Measurements from ENCODE around the gene ABCB11.

ABCB11 gene

GRCh38 chr2:169046440-169047151, 15.5 kb upstream of the ABCB11 start:
- DNase-seq (ENCODE audit: low spot score), result no peak

- no peak for DNase-seq (ENCODE audit: low spot score)
Measured at GRCh38 chr2:169042856-169043255, 11.7 kb upstream of the ABCB11 start.

DNA sequence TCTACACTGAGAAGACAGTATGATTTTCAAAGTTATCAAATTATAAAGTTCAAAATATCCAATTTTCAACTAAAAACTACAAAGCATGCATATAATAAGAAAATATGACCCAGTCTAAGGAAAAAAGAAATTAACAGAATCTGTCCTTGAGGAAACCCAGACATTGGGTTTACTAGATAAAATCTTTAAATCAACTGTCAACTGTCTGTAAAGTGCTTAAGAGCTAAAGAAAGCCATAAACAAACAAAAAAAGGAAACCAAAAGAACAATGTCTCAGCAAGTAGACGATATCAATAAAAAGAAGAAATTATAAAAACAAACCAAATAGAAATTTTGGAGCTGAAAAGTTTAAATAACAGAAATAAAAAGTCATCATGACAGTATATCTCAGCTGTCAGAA, 10.5 kb upstream of the ABCB11 start:
- DNase-seq (ENCODE audit: low spot score), result peak; percentile 74

DNA sequence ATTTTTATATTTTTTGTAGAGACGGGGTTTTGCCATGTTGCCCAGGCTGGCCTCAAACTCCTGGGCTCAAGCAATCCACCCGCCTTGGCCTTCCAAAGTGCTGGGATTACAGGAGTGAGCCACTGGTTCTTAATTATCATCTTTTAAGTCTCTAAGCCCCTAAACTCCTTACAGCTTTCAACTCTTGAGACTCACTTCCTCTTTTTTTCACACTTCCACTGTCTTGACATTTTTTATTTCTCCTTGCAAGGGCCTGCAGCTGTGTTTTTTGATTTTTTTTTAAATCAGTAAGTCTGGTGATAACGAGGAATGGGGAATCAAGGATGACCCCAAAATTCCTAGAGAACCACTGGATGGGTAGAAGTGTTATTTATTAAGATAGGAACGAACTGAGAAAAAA, 8.6 kb upstream of the ABCB11 start:
- DNase-seq (ENCODE audit: low spot score), result no peak

DNA sequence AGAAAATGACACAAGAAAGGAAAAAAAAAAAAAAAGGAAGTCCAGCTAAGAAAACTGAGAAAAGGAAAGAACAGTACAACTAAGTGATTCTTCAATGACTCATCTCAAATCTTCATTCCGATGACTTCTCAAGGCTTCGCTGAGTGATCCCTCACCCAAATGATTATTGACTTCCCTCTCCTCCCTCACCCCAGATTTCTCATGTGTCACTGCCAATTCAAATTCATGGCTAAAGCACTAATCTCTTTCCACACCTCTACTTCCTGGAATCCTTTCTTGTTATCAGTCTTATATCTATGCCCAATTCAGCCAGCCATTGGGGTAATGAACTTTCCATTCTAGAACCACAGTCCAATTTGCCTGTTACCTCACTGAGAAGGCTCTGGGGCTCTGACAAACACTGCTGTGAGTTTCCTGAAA, 7.2 kb upstream of the ABCB11 start:
- DNase-seq (ENCODE audit: low spot score), result no peak

- DNase-seq (ENCODE audit: low spot score), result no peak
Measured at GRCh38 chr2:169036736-169037440, 5.8 kb upstream of the ABCB11 start.

- no peak for DNase-seq (ENCODE audit: low spot score)
Measured at GRCh38 chr2:169035887-169036286, 4.8 kb upstream of the ABCB11 start.

- DNase-seq (ENCODE audit: low spot score), result no peak
Measured at GRCh38 chr2:169034984-169035544, 3.9 kb upstream of the ABCB11 start.

DNA sequence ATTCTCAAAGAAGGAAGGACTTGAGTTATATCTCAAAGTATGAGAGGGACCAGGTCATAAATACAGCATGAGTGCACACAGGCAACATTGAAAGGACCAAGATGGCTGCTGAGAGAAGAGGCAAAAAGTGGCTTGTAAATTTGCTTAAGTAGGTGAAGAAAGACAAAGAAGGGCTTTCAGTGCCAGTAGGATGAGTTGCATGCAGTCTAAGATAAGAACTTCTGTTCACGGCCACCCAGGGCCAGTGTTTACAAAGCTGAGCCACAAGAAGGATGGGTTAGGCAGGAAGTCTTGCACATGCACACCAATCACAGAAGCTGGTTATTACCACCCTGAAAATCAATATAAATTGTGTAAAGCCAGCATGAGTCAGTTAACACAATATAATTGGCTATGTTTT, 3.1 kb upstream of the ABCB11 start:
- peak; percentile 32 for DNase-seq (ENCODE audit: low spot score)

- DNase-seq (ENCODE audit: low spot score), result no peak
Measured at GRCh38 chr2:169029341-169029740, 1.8 kb downstream of the ABCB11 start.

- no peak for DNase-seq (ENCODE audit: low spot score)
Measured at GRCh38 chr2:169027234-169027633, 3.9 kb downstream of the ABCB11 start.

DNA sequence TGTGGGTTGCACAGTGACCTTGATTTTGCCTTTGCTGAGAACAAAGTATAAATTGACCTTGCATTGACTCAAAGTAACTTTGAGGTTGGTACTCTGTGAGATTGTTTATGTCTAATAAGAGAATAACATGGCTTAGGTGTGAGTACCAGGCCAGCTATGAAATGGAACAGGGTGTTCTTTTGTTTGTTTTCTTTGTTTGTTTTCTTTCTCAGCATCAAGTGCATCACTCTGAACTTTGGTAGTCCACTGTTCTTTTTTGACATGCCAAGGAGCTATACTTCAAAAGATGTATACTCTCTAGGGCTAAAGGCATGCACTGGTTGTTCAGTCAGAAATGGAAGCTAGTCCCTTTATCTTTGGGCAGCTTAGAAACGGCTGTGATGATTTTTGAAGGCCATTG, 5.1 kb downstream of the ABCB11 start:
- DNase-seq (ENCODE audit: low spot score), result no peak

DNA sequence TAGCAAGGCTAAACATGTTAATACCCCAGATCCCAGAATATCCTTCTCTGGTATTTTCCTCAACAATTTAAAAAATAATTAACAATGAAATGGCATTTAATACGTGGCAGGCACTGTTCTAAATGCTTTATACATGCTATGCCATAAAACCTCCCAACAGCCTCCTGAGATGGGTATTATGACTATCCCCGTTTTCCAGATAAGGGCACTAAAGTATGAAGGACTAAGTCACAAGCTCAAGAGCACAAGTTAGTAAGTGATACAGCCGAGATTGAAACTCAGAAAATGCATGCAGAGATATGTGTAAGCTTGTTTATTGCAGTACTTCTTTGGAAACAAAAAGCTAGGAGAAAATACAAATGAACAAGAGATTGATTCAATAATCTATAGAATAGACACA, 8.0 kb downstream of the ABCB11 start:
- DNase-seq (ENCODE audit: low spot score), result no peak

DNA sequence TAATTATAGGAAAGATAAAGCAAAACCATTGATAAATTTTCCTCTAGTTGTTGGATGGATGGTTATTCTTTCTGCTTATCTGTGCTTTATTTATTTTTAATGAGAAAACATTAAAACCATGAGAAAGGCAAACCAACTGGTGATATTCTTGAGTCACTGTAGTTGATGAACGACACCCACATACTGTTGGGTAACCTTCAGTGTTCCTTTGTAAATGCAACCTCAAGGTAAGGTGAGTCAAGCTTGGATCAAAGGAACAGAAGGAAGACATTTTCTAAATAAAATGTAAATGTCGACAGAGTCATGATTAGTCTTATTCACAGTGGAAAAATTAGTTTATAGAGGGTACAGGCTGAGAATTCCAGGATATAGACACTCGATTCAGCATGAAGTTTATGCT, 12.7 kb downstream of the ABCB11 start:
- no peak for DNase-seq (ENCODE audit: low spot score)

- no peak for DNase-seq (ENCODE audit: low spot score)
Measured at GRCh38 chr2:169015943-169016342, 15.2 kb downstream of the ABCB11 start.

DNA sequence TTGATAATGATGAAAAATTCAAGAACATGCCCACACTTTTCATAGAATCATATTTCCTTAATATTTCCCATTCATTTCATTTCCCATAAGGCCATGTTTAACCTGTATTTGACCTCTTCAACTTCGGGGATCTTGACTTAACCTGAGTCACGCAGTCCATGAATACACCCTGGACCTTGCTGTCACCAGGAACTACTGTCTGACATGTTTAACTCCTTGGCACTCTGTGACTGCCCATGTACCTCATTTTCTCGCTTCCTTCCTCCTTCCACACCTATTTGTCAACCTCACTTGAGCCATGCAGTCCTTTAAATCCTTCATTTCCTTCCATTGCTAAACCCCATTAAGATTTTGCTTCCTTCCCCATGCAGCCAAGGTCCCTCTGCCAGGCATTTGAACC, 16.3 kb downstream of the ABCB11 start:
- no peak for DNase-seq (ENCODE audit: low spot score)

DNA sequence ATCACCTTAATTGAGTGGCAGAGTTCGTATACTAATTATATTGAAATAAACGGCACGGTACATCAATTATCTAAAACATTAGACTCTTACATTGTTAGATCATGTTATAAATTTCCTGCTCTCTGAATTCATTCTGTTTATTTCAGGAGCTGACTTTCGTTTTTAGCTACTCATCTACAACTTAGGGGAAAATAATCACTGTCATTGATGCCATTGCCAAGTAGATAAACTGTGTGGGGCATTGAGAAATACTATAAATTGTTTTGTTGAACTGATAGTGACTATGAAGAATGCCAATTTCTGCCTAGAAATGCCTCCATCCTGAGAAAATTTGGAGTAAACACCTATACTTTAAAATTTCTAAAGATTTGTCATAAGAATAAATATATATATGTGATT, 17.5 kb downstream of the ABCB11 start:
- no peak for DNase-seq (ENCODE audit: low spot score)

- DNase-seq (ENCODE audit: low spot score), result no peak
Measured at GRCh38 chr2:169012812-169013627, 18.1 kb downstream of the ABCB11 start.

DNA sequence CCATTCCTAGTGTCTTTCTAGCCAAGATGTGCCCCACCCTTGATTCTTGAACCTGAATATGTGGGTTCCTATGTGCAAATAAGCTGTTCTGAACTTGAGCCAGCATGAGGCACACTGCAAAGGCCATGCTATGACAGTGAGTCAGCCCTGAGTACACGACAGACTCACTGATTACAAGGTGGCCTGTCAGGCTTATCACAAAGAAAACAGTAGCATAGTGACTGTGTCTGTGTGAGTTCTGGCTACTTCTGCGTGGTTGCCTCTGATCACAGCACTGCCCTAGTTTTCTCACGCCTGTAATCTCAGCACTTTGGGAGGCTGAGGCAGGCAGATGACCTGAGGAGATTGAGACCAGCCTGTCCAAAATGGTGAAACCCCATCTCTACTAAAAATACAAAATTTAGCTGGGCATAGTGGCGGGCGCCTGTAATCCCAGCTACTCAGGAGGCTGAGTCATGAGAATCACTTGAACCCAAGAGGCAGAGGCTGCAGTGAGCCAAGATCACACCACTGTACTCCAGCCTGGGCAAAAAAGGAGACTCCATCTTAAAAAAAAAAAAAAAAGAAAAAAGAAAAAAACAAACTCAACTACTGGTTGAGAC, 18.8 kb downstream of the ABCB11 start:
- DNase-seq (ENCODE audit: low spot score), result peak; percentile 37

DNA sequence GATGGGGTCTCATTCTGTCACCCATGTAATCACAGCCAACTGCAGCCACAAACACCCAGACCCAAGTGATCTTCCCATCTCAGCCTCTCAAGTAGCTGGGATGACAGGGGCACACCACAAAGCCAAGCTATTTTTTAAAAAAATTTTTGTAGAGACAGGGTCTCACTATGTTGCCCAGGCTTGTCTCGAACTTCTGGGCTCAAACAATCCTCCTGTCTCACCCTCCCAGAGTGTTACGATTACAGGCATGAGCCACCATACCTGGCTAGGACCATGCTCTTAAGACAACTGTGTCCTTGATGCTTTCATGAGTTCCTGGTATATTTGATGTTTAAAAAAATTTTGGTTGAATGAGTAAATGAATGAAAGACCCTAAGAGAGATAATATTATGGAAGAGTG, 19.4 kb downstream of the ABCB11 start:
- DNase-seq (ENCODE audit: low spot score), result no peak

DNA sequence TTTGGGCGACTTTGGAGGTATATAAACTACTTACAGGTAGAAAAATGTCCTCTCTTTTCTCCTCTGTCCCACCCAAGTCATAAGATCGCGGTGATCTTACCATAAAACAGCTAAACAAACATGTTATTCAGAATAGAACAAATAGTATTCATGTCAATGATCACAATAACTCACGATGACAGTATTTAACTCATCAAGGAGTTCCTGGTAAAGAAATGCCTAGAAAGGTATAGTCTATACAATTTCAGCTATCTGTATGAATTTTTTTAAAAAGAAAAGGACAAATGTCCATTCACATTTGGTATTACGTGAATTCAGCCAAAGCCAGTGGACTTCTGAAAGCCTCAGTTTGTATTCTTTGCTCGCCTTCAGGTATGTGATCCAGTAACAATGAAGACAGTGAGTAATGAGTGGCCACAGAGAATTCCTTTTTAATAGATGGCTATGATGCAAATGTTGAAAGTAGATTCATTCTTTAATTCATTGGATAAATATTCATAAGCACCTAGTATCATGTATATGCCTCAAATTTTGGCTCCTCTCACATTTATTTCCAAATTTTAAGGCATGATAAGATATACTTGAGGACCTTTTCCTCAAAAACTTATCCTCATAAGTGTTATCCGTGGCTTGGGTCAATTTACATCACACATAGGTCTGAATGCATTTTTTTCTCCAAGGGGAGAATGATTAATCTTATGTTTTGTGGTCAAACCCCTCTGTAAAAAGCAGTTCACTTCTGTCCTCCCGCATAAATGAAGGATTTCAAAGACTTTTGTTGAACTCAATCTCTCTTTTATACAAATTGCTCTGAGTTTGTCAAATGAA, 20.3 kb downstream of the ABCB11 start:
- no peak for DNase-seq (ENCODE audit: low spot score)

Measured in SK-N-DZ (cell line).